Fibroblast of lung (primary cell): Measurements from ENCODE around the gene PFN1.

Source experiments
- EZH2 ChIP-seq: IDR thresholded peaks from 2 replicates; pipeline ENCODE4 v1.5.1; 2012; ENCODE audit warnings: low read length, control low read depth, mild to moderate bottlenecking; ENCODE audit errors: missing control alignments
- TF ChIP-seq, protein P1 (sequence below), 2 donors: IDR thresholded peaks in 1 of 2; conservative IDR thresholded peaks in 1 of 2; 1 replicate in 1 of 2; 2 replicates in 1 of 2; pipeline ENCODE4 v1.5.1; 2011 to 2012; ENCODE audit warnings: low read length in 2 of 2, control low read depth in 1 of 2, inconsistent platforms in 1 of 2, low read depth in 1 of 2, mild to moderate bottlenecking in 1 of 2

DNA sequence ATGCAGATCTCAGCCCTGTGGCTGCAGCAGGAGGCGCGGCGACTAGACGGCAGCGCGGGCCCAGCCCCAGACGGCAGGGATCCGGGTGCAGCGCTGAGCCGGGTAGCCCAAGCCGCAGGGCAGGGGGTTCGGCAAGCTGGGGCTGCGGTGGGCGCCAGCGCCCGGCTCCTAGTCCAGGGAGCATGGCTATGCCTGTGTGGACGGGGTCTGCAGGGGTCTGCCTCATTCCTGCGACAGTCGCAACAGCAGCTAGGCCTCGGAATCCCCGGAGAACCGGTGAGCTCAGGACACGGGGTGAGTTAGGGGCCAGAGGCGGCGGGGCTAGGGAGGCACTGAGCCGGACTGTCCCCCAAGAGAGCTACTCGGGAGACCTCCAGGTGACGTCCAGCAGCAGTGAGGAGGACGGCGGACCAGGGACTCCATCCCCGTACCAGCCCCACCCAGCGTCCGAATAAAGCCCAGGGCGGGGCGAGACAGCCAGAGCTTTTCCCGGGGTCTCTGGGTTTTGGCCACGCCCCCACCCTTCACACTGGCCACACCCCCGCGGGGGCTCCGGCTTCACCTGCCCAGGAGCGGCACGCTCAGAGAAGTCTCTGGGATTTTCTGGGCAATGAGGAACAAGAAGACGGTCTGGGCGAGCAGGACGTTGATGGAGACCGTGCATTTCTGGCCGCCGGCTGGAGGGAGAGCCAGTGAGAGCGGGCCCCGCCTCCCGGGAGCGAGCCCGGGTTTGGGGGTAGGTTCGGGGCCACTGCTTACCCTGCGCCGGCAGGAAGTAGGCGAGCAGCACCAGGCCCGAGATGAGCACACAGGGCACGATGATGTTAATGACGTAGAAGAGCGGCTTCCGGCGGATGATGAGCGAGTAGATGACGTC, 47.9 kb downstream of the PFN1 start:
- no peak for TF ChIP-seq EZH2
- TF ChIP-seq, protein P1, sequence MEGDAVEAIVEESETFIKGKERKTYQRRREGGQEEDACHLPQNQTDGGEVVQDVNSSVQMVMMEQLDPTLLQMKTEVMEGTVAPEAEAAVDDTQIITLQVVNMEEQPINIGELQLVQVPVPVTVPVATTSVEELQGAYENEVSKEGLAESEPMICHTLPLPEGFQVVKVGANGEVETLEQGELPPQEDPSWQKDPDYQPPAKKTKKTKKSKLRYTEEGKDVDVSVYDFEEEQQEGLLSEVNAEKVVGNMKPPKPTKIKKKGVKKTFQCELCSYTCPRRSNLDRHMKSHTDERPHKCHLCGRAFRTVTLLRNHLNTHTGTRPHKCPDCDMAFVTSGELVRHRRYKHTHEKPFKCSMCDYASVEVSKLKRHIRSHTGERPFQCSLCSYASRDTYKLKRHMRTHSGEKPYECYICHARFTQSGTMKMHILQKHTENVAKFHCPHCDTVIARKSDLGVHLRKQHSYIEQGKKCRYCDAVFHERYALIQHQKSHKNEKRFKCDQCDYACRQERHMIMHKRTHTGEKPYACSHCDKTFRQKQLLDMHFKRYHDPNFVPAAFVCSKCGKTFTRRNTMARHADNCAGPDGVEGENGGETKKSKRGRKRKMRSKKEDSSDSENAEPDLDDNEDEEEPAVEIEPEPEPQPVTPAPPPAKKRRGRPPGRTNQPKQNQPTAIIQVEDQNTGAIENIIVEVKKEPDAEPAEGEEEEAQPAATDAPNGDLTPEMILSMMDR (conservative IDR thresholded peaks at IDR 0.05 in 1 of 2, IDR thresholded peaks at IDR 0.05 in 1 of 2; ENCODE audit: low read depth in 1 of 2, low read length in 2 of 2) = no peak
